ENCODE results near the gene DCP1B.

DNA sequence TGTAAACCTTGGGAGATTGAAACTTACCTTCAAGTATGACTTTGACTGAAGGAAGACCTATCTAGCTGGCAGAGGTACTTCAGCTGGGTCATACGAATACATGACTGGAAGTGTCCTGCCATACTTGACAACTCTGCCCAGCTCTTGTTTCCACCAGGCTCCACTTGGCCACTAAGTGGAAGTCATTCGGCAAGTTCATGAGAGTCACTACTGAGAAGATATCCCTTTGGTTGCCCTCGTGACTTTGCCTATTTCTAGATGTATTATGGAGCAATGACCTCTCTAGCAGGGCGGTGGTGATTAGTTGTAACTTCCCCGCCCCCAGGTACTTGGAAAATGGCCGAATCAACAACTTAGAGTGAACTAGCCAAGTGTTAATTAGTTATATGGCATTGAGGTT is 39.9 kb upstream of the DCP1B start:
- no peak for TF ChIP-seq CTCF (IDR thresholded peaks at IDR 0.05; ENCODE audit: insufficient read depth, low read length, poor library complexity, severe bottlenecking)
- TF ChIP-seq EZH2phosphoT487 (conservative IDR thresholded peaks at IDR 0.05; ENCODE audit: low read length) = no peak

Measured in SU-DHL-6 (cell line).